ENCODE results near the gene BHLHE23. TPM values are rescaled to one million over a fixed set of nuclear protein-coding genes. Genes with fewer than 3 reads are reported as not detected.

BHLHE23 gene
- total RNA-seq, 2 donors from 2014 or later: not detected

GRCh38 chr20:63005365-63005861 is 1.4 kb downstream of the BHLHE23 start:
- ATAC-seq: no peak
- H3K27ac Mint-ChIP-seq: no peak overlapping the region
- H3K27me3 Mint-ChIP-seq: peaks cover 64% of the 10 kb centered on the region
- no peaks in the 10 kb centered on the region for H3K36me3 Mint-ChIP-seq (ENCODE audit: low read depth)
- H3K9me3 ChIP-seq (ENCODE audit: control insufficient read depth, low read length, poor library complexity, severe bottlenecking): no peaks in the 10 kb centered on the region
- H3K4me3 Mint-ChIP-seq: peak overlapping the region; percentile 50
- DNase-seq: no peak
- H3K4me1 Mint-ChIP-seq: peaks cover 20% of the 10 kb centered on the region

- no peaks in the 10 kb centered on the region for H3K36me3 Mint-ChIP-seq (ENCODE audit: low read depth)
- H3K9me3 ChIP-seq (ENCODE audit: control insufficient read depth, low read length, poor library complexity, severe bottlenecking): no peaks in the 10 kb centered on the region
- H3K27me3 Mint-ChIP-seq: peaks cover 70% of the 10 kb centered on the region
- DNase-seq (no peak), ATAC-seq (no peak)
- peaks cover 13% of the 10 kb centered on the region for H3K4me1 Mint-ChIP-seq
- H3K27ac Mint-ChIP-seq: no peak overlapping the region
- H3K4me3 Mint-ChIP-seq: peak overlapping the region; percentile 69
These were observed 2.0 kb downstream of the BHLHE23 start for GRCh38 chr20:63004607-63005364.

GRCh38 chr20:63003546-63003945 is 3.2 kb downstream of the BHLHE23 start:
- no peak for DNase-seq
- Mint-ChIP-seq H3K4me1 (peaks cover 6% of the 10 kb centered on the region), H3K27ac (no peak overlapping the region), H3K4me3 (no peak overlapping the region), H3K36me3 (ENCODE audit: low read depth) (peaks cover under 1% of the 10 kb centered on the region), H3K27me3 (peaks cover 75% of the 10 kb centered on the region)
- no peaks in the 10 kb centered on the region for H3K9me3 ChIP-seq (ENCODE audit: control insufficient read depth, low read length, poor library complexity, severe bottlenecking)
- no peak for ATAC-seq

- H3K27ac Mint-ChIP-seq: no peak overlapping the region
- ATAC-seq: no peak
- DNase-seq: no peak
- H3K4me3 Mint-ChIP-seq: no peak overlapping the region
- H3K36me3 Mint-ChIP-seq (ENCODE audit: low read depth): peaks cover 2% of the 10 kb centered on the region
- no peaks in the 10 kb centered on the region for H3K9me3 ChIP-seq (ENCODE audit: control insufficient read depth, low read length, poor library complexity, severe bottlenecking)
- H3K4me1 Mint-ChIP-seq: peaks cover 7% of the 10 kb centered on the region
- H3K27me3 Mint-ChIP-seq: peaks cover 76% of the 10 kb centered on the region
These were observed 4.3 kb downstream of the BHLHE23 start for GRCh38 chr20:63002511-63002910.

GRCh38 chr20:63000958-63001357 is 5.8 kb downstream of the BHLHE23 start:
- Mint-ChIP-seq H3K36me3 (ENCODE audit: low read depth) (peaks cover 2% of the 10 kb centered on the region), H3K4me1 (peaks cover 7% of the 10 kb centered on the region), H3K27ac (no peak overlapping the region), H3K27me3 (peaks cover 85% of the 10 kb centered on the region), H3K4me3 (no peak overlapping the region)
- H3K9me3 ChIP-seq (ENCODE audit: control insufficient read depth, low read length, poor library complexity, severe bottlenecking): no peaks in the 10 kb centered on the region
- no peak for ATAC-seq
- DNase-seq: no peak

GRCh38 chr20:63000036-63000435 is 6.7 kb downstream of the BHLHE23 start:
- ATAC-seq (no peak), DNase-seq (no peak)
- Mint-ChIP-seq H3K4me3 (no peak overlapping the region), H3K27ac (no peak overlapping the region), H3K36me3 (ENCODE audit: low read depth) (peaks cover 2% of the 10 kb centered on the region), H3K27me3 (peaks cover 89% of the 10 kb centered on the region), H3K4me1 (peaks cover 6% of the 10 kb centered on the region)
- no peaks in the 10 kb centered on the region for H3K9me3 ChIP-seq (ENCODE audit: control insufficient read depth, low read length, poor library complexity, severe bottlenecking)

GRCh38 chr20:62999580-62999979 is 7.2 kb downstream of the BHLHE23 start:
- Mint-ChIP-seq H3K27me3 (peaks cover 93% of the 10 kb centered on the region), H3K27ac (no peak overlapping the region), H3K36me3 (ENCODE audit: low read depth) (peaks cover 2% of the 10 kb centered on the region), H3K4me1 (peaks cover 5% of the 10 kb centered on the region), H3K4me3 (no peak overlapping the region)
- ATAC-seq (no peak), DNase-seq (no peak)
- H3K9me3 ChIP-seq (ENCODE audit: control insufficient read depth, low read length, poor library complexity, severe bottlenecking): no peaks in the 10 kb centered on the region

- DNase-seq (no peak), ATAC-seq (no peak)
- Mint-ChIP-seq H3K36me3 (ENCODE audit: low read depth) (peaks cover 2% of the 10 kb centered on the region), H3K27ac (no peak overlapping the region), H3K4me1 (peaks cover 2% of the 10 kb centered on the region), H3K4me3 (no peak overlapping the region), H3K27me3 (peaks cover 88% of the 10 kb centered on the region)
- H3K9me3 ChIP-seq (ENCODE audit: control insufficient read depth, low read length, poor library complexity, severe bottlenecking): no peaks in the 10 kb centered on the region
These were observed 8.3 kb downstream of the BHLHE23 start for GRCh38 chr20:62998449-62998848.

GRCh38 chr20:62997417-62998035 is 9.2 kb downstream of the BHLHE23 start:
- DNase-seq (no peak), ATAC-seq (no peak)
- Mint-ChIP-seq H3K27ac (no peak overlapping the region), H3K4me1 (peaks cover 2% of the 10 kb centered on the region), H3K4me3 (no peak overlapping the region), H3K36me3 (ENCODE audit: low read depth) (peaks cover 2% of the 10 kb centered on the region), H3K27me3 (peaks cover 83% of the 10 kb centered on the region)
- no peaks in the 10 kb centered on the region for H3K9me3 ChIP-seq (ENCODE audit: control insufficient read depth, low read length, poor library complexity, severe bottlenecking)

- Mint-ChIP-seq H3K4me3 (no peak overlapping the region), H3K4me1 (peaks cover 2% of the 10 kb centered on the region), H3K27me3 (peaks cover 76% of the 10 kb centered on the region), H3K27ac (no peak overlapping the region), H3K36me3 (ENCODE audit: low read depth) (peaks cover 2% of the 10 kb centered on the region)
- DNase-seq (no peak), ATAC-seq (no peak)
- no peaks in the 10 kb centered on the region for H3K9me3 ChIP-seq (ENCODE audit: control insufficient read depth, low read length, poor library complexity, severe bottlenecking)
These were observed 10.2 kb downstream of the BHLHE23 start for GRCh38 chr20:62996596-62996982.

GRCh38 chr20:62995898-62996595 is 10.7 kb downstream of the BHLHE23 start:
- H3K36me3 Mint-ChIP-seq (ENCODE audit: low read depth): peaks cover 2% of the 10 kb centered on the region
- peaks cover 2% of the 10 kb centered on the region for H3K4me1 Mint-ChIP-seq
- DNase-seq (no peak), ATAC-seq (no peak)
- no peak overlapping the region for H3K4me3 Mint-ChIP-seq
- H3K27ac Mint-ChIP-seq: no peak overlapping the region
- H3K27me3 Mint-ChIP-seq: peaks cover 75% of the 10 kb centered on the region
- no peaks in the 10 kb centered on the region for H3K9me3 ChIP-seq (ENCODE audit: control insufficient read depth, low read length, poor library complexity, severe bottlenecking)

- H3K4me1 Mint-ChIP-seq: peaks cover 2% of the 10 kb centered on the region
- no peak for ATAC-seq
- H3K27ac Mint-ChIP-seq: no peak overlapping the region
- no peak overlapping the region for H3K4me3 Mint-ChIP-seq
- no peaks in the 10 kb centered on the region for H3K9me3 ChIP-seq (ENCODE audit: control insufficient read depth, low read length, poor library complexity, severe bottlenecking)
- peaks cover 2% of the 10 kb centered on the region for H3K36me3 Mint-ChIP-seq (ENCODE audit: low read depth)
- DNase-seq: no peak
- peaks cover 75% of the 10 kb centered on the region for H3K27me3 Mint-ChIP-seq
These were observed 11.3 kb downstream of the BHLHE23 start for GRCh38 chr20:62995481-62995880.

GRCh38 chr20:62994869-62995281 is 11.9 kb downstream of the BHLHE23 start:
- Mint-ChIP-seq H3K4me3 (no peak overlapping the region), H3K4me1 (peaks cover 2% of the 10 kb centered on the region), H3K27me3 (peaks cover 71% of the 10 kb centered on the region), H3K36me3 (ENCODE audit: low read depth) (peaks cover 2% of the 10 kb centered on the region), H3K27ac (no peak overlapping the region)
- H3K9me3 ChIP-seq (ENCODE audit: control insufficient read depth, low read length, poor library complexity, severe bottlenecking): no peaks in the 10 kb centered on the region
- ATAC-seq (no peak), DNase-seq (no peak)

Measured in T-helper 17 cell (primary cell).